ENCODE measurements around the gene TMEM255B. TPM values are rescaled to one million over a fixed set of nuclear protein-coding genes. Genes with fewer than 3 reads are reported as not detected.

TMEM255B gene
- total and polyA plus RNA-seq, 9 of the 15 experiments (the other 6 are each of a cell fraction or from before 2014, with no cell fraction given): 0.01 to 0.75 (median 0.23) TPM

- no peak for DNase-seq (ENCODE audit: extremely low read depth in 1 of 4, low spot score in 3 of 4)
- POLR2A ChIA-PET: no interaction called here
- intact Hi-C loops (cut with micrococcal nuclease): no loop called here
- no peak overlapping the region for H3K27ac ChIP-seq (ENCODE audit: extremely low read depth, low read depth, low read length)
- no peak for FAIRE-seq
- H3K9me3 ChIP-seq (replicated peaks; ENCODE audit: control insufficient read depth, insufficient read depth, low read depth, low read length): no peaks in the 10 kb centered on the region; the same call in 1 of the 2 replicates
- no peak overlapping the region for H3K4me2 ChIP-seq (ENCODE audit: insufficient read depth, low read length)
- WGBS (ENCODE audit: insufficient coverage, low coverage, missing lambda C conversion rate): 3% methylated on average over 27 of the region's 34 CpGs
- no peak for TF ChIP-seq MYC (IDR thresholded peaks at IDR 0.05; ENCODE audit: low read depth, low read length)
- TF ChIP-seq MYC (CRISPR knock-in tag; IDR thresholded peaks at IDR 0.05; ENCODE audit: borderline replicate concordance, low read depth): no peak
- TF ChIP-seq TEAD4 (IDR thresholded peaks at IDR 0.05; ENCODE audit: low read length): no peak
- no peak for TF ChIP-seq TEAD4 (CRISPR knock-in tag; IDR thresholded peaks at IDR 0.05; ENCODE audit: borderline replicate concordance)
- no peak for TF ChIP-seq COPS2 (conservative IDR thresholded peaks at IDR 0.05)
- in situ Hi-C loops (cut with MboI): loop anchor here (10.0 kb wide), 3 partner anchors 65 to 235 kb away; partner anchors contain the start of genes DCUN1D2 and GRK1
- no peak overlapping the region for H2AFZ ChIP-seq (ENCODE audit: low read depth, low read length)
- no peaks in the 10 kb centered on the region for H4K20me1 ChIP-seq (replicated peaks; ENCODE audit: control insufficient read depth, insufficient read depth, low read length)
- ATAC-seq: no peak
- CTCF ChIA-PET (ENCODE audit: low intra/inter-chr PET ratio): interaction anchor here (1.1 kb wide), 1 partner anchor 497 kb away, joined by 3 read pairs; no protein-coding TSS in a partner anchor
- BruUV-seq (replicated peaks): no TSS peak
- peaks cover 3% of the 10 kb centered on the region for H3K9me1 ChIP-seq (ENCODE audit: control insufficient read depth, insufficient read depth, low read length)
- H3K4me1 ChIP-seq (replicated peaks in 1 of 2; ENCODE audit: control insufficient read depth in 2 of 2, insufficient read depth in 2 of 2, low read length in 2 of 2): peaks cover 3 to 27% of the 10 kb centered on the region in 2 experiments; a peak in 4 of 5 replicates
- H3K79me2 ChIP-seq (ENCODE audit: control insufficient read depth, insufficient read depth, low read length): no peaks in the 10 kb centered on the region
- H3K9ac ChIP-seq (ENCODE audit: insufficient read depth in 1 of 2, low read depth in 2 of 2, low read length in 2 of 2): no peak overlapping the region
- no peak overlapping the region for H3K4me3 ChIP-seq
- H3K36me3 ChIP-seq (ENCODE audit: control insufficient read depth, insufficient read depth, low read length): no peaks in the 10 kb centered on the region
- H3K27me3 ChIP-seq (ENCODE audit: control insufficient read depth in 2 of 2, insufficient read depth in 2 of 2, low read length in 2 of 2): peaks cover 7 to 34% of the 10 kb centered on the region in 2 experiments; a peak in 3 of 5 replicates
These were observed 29.6 kb upstream of the TMEM255B start for GRCh38 chr13:113729187-113730019.
